PC-9 (cell line): ENCODE results near the gene GNG4.

Experiments
- EZH2 ChIP-seq: fragments of 200-600 bp; sonication (generic); IDR thresholded peaks from 2 replicates; pipeline ENCODE4 v1.8.0; 2017; ENCODE audit warnings: antibody characterized with exemption, low read depth
- TF ChIP-seq, protein P1 (sequence below): fragments of 200-600 bp; sonication (generic); conservative IDR thresholded peaks from 2 replicates; pipeline ENCODE4 v1.6.1; 2017; ENCODE audit warnings: mixed run types, antibody characterized with exemption, mild to moderate bottlenecking, moderate library complexity

- TF ChIP-seq, protein P1, sequence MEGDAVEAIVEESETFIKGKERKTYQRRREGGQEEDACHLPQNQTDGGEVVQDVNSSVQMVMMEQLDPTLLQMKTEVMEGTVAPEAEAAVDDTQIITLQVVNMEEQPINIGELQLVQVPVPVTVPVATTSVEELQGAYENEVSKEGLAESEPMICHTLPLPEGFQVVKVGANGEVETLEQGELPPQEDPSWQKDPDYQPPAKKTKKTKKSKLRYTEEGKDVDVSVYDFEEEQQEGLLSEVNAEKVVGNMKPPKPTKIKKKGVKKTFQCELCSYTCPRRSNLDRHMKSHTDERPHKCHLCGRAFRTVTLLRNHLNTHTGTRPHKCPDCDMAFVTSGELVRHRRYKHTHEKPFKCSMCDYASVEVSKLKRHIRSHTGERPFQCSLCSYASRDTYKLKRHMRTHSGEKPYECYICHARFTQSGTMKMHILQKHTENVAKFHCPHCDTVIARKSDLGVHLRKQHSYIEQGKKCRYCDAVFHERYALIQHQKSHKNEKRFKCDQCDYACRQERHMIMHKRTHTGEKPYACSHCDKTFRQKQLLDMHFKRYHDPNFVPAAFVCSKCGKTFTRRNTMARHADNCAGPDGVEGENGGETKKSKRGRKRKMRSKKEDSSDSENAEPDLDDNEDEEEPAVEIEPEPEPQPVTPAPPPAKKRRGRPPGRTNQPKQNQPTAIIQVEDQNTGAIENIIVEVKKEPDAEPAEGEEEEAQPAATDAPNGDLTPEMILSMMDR: no peak
- no peak for TF ChIP-seq EZH2
These were observed 87.0 kb downstream of the GNG4 start for GRCh38 chr1:235562589-235562988.
